Hippocampal formation (tissue), 2 donors: ENCODE data around the gene SERPINA5.
"Not testable (repeated sequence)": the region's sequence is repeated elsewhere in the genome, so short reads cannot be mapped to it uniquely, and the experiment has no call there.

ENCODE experiments used
- DNase-seq, 2 donors: peaks; one replicate each; lab custom pipeline; 2025; lab: John Stamatoyannopoulos, UW

SERPINA5 gene

GRCh38 chr14:94598816-94599655 lies 17.8 kb downstream of the SERPINA5 start:
- DNase-seq = peak; percentile 53 to 81

GRCh38 chr14:94599656-94600004 lies 18.4 kb downstream of the SERPINA5 start:
- DNase-seq = no peak

GRCh38 chr14:94600148-94600545 lies 18.9 kb downstream of the SERPINA5 start:
- no peak for DNase-seq

- peak; percentile 7 to 26 for DNase-seq
These were observed 20.7 kb downstream of the SERPINA5 start for GRCh38 chr14:94601884-94602391.

GRCh38 chr14:94602722-94603121 lies 21.5 kb downstream of the SERPINA5 start:
- DNase-seq = no peak

GRCh38 chr14:94605361-94605760 lies 24.1 kb downstream of the SERPINA5 start:
- no peak for DNase-seq

- not testable (repeated sequence) for DNase-seq
These were observed 27.7 kb downstream of the SERPINA5 start for GRCh38 chr14:94608966-94609365.

- no peak for DNase-seq
These were observed 30.0 kb downstream of the SERPINA5 start for GRCh38 chr14:94611179-94611578.

- peak in 1 of 2 donors; percentile 2 for DNase-seq
These were observed 30.9 kb downstream of the SERPINA5 start, which contains the start of gene SERPINA3 for GRCh38 chr14:94612174-94612573. SERPINA3 (plus strand) TSS chr14:94612391; CDS start chr14:94614442, 2,051 bp downstream.

GRCh38 chr14:94612580-94613554 lies 31.6 kb downstream of the SERPINA5 start:
- DNase-seq = no peak

- no peak for DNase-seq
These were observed 32.8 kb downstream of the SERPINA5 start for GRCh38 chr14:94613720-94614644.

GRCh38 chr14:94614802-94615201 lies 33.6 kb downstream of the SERPINA5 start:
- no peak for DNase-seq

- DNase-seq = no peak
These were observed 34.0 kb downstream of the SERPINA5 start for GRCh38 chr14:94615254-94615653.

GRCh38 chr14:94615823-94616570 lies 34.8 kb downstream of the SERPINA5 start:
- no peak for DNase-seq

GRCh38 chr14:94617366-94617941 lies 36.2 kb downstream of the SERPINA5 start:
- no peak for DNase-seq

- no peak for DNase-seq
These were observed 37.0 kb downstream of the SERPINA5 start for GRCh38 chr14:94617988-94618822.

- DNase-seq = no peak
These were observed 38.1 kb downstream of the SERPINA5 start for GRCh38 chr14:94619297-94619696.

- no peak for DNase-seq
These were observed 39.4 kb downstream of the SERPINA5 start for GRCh38 chr14:94620597-94620996.
